Trophoblast cell (in vitro differentiated cells and primary cell): ENCODE data around the gene MCU.
A peak's percentile ranks its signal among the peaks of the same experiment; 100 is the strongest.

Experiments
- DNase-seq, 2 donors: peaks; one replicate each; pipeline ENCODE4 v3.0.0-alpha.2; 2016
- H2AFZ ChIP-seq: 2 replicates; pipeline ENCODE4 v1.6.1; 2013; ENCODE audit warnings: low read length, moderate library complexity, mild to moderate bottlenecking; ENCODE audit not compliant: insufficient read depth, poor library complexity
- H2AK5ac ChIP-seq: 2 replicates; pipeline ENCODE4 v1.6.1; 2013; ENCODE audit warnings: mild to moderate bottlenecking, low read length
- H2BK120ac ChIP-seq: 2 replicates; pipeline ENCODE4 v1.6.1; 2013; ENCODE audit warnings: low read length, mild to moderate bottlenecking, moderate library complexity; ENCODE audit not compliant: insufficient read depth, poor library complexity
- H2BK12ac ChIP-seq: 2 replicates; pipeline ENCODE4 v1.6.1; 2013; ENCODE audit warnings: mild to moderate bottlenecking, low read length, moderate library complexity
- H2BK5ac ChIP-seq: 2 replicates; pipeline ENCODE4 v1.6.1; 2013; ENCODE audit warnings: low read length, low read depth, moderate library complexity, mild to moderate bottlenecking; ENCODE audit not compliant: poor library complexity
- H3K14ac ChIP-seq: 2 replicates; pipeline ENCODE4 v1.6.1; 2013; ENCODE audit warnings: mild to moderate bottlenecking, low read length
- H3K18ac ChIP-seq: 2 replicates; pipeline ENCODE4 v1.6.1; 2013; ENCODE audit warnings: mild to moderate bottlenecking, low read length
- H3K23ac ChIP-seq: 2 replicates; pipeline ENCODE4 v1.6.1; 2013; ENCODE audit warnings: low read length
- H3K27ac ChIP-seq: 2 replicates; pipeline ENCODE4 v1.5.1; 2013; ENCODE audit warnings: low read depth, mild to moderate bottlenecking, inconsistent platforms, low read length, moderate library complexity
- H3K27me3 ChIP-seq: 2 replicates; pipeline ENCODE4 v1.6.1; 2013; ENCODE audit warnings: inconsistent platforms, mild to moderate bottlenecking, low read length, moderate library complexity; ENCODE audit not compliant: insufficient read depth
- H3K36me3 ChIP-seq, 2 experiments: 1 replicate in 1 of 2; 2 replicates in 1 of 2; pipeline ENCODE4 v1.6.1; 2013; ENCODE audit warnings: low read length in 2 of 2, mild to moderate bottlenecking in 2 of 2, moderate library complexity in 1 of 2; ENCODE audit not compliant: insufficient read depth in 2 of 2, control insufficient read depth in 1 of 2
- H3K4ac ChIP-seq: 2 replicates; pipeline ENCODE4 v1.6.1; 2013; ENCODE audit warnings: low read depth, mild to moderate bottlenecking, low read length, moderate library complexity
- H3K4me1 ChIP-seq, 2 experiments: 1 replicate in 1 of 2; 2 replicates in 1 of 2; pipeline ENCODE4 v1.6.1; 2013; ENCODE audit warnings: low read length in 2 of 2, mild to moderate bottlenecking in 2 of 2, moderate library complexity in 1 of 2; ENCODE audit not compliant: insufficient read depth in 2 of 2, control insufficient read depth in 1 of 2
- H3K4me2 ChIP-seq: 2 replicates; pipeline ENCODE4 v1.6.1; 2013; ENCODE audit warnings: inconsistent platforms, mild to moderate bottlenecking, low read length, moderate library complexity
- H3K4me3 ChIP-seq: 2 replicates; pipeline ENCODE4 v1.5.1; 2013; ENCODE audit warnings: mild to moderate bottlenecking, low read depth, low read length, inconsistent platforms
- H3K79me1 ChIP-seq: one replicate; pipeline ENCODE4 v1.6.1; 2013; ENCODE audit warnings: low read length
- H3K79me2 ChIP-seq: 2 replicates; pipeline ENCODE4 v1.6.1; 2013; ENCODE audit warnings: low read length, mild to moderate bottlenecking; ENCODE audit not compliant: control insufficient read depth, insufficient read depth, poor library complexity
- H3K9ac ChIP-seq: 2 replicates; pipeline ENCODE4 v1.6.1; 2013; ENCODE audit warnings: mild to moderate bottlenecking, low read length
- H3K9me3 ChIP-seq: 2 replicates; pipeline ENCODE4 v1.6.1; 2013; ENCODE audit warnings: low read depth, mild to moderate bottlenecking, control low read depth, inconsistent platforms, low read length; ENCODE audit not compliant: insufficient read depth
- H4K12ac ChIP-seq: 2 replicates; pipeline ENCODE4 v1.6.1; 2013; ENCODE audit warnings: low read depth, mild to moderate bottlenecking, low read length, moderate library complexity
- H4K8ac ChIP-seq: 2 replicates; pipeline ENCODE4 v1.6.1; 2013; ENCODE audit warnings: low read depth, mild to moderate bottlenecking, low read length, moderate library complexity
- H4K91ac ChIP-seq: one replicate; pipeline ENCODE4 v1.6.1; 2013; ENCODE audit warnings: low read depth, mild to moderate bottlenecking, low read length, moderate library complexity
- WGBS: extraction: QIAGEN DNeasy Blood & Tissue Kit; methylation state at CpG from one replicate; pipeline ENCODE4 v1.1.7; 2013; ENCODE audit warnings: missing lambda C conversion rate; ENCODE audit not compliant: insufficient read length, insufficient coverage; ENCODE audit errors: extremely low coverage; 5-methylcytosine and 5-hydroxymethylcytosine counted together

Gene MCU

DNA sequence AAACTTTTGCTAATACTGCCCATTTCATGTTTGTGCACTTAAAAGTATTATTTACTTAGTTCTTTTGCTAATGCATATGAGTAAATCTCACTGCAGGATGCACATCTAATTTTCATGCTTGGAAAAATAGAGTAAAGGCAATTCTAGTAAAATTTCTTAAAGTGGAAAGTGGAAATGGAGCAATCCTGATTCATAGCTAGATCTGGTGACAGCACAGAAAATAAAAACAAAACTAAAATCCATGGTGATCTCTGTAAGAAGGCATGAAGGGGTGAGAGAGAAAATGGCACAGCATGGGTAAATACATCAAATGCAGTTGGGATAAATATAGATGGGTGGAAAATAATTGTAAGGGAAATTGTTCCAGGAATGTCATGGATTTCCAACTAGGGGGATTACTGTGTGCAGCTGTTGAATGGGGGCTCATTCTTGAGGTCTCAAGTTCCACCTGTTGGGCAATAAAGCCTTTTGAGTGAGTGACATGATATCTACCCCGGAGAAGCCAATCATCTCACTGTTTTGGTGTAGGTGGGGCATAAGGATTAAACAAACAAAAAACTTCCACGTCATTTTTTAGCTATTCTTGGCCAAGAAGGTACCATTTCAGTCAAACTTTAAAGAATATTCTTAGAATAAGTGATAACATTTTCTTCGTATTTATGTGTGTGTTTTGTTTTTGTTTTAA is 1.7 kb upstream of the MCU start:
- no peak overlapping the region for H3K18ac ChIP-seq

DNA sequence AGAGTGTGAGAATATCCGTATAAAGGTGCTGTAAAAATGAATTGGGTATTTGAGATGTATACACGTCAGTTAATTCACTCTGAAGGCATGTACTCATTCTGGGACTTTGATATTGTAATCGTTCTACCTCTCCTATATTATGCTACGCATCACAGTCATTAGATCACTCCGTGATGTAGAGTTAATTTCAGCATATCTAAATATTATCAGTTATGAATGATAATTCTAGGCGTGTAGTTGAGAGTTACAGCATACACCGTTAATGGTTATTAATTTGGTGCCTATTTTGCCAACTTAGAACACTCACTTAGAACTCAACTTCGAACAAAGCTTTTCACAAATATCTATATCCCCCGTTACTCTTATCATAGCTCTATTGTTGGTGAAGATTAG is 477 bp upstream of the MCU start:
- Histone ChIP-seq H4K12ac (no peak overlapping the region), H3K36me3 (no peaks in the 10 kb centered on the region), H3K79me1 (peaks cover 7% of the 10 kb centered on the region), H3K9me3 (no peaks in the 10 kb centered on the region), H2BK120ac (no peak overlapping the region), H3K14ac (no peak overlapping the region), H2AFZ (no peak overlapping the region), H3K4me3 (no peak overlapping the region), H3K27ac (no peak overlapping the region), H3K79me2 (peaks cover 8% of the 10 kb centered on the region), H2AK5ac (no peak overlapping the region), H2BK12ac (no peak overlapping the region), H3K23ac (no peak overlapping the region), H2BK5ac (no peak overlapping the region), H3K9ac (no peak overlapping the region), H3K27me3 (no peaks in the 10 kb centered on the region), H4K8ac (no peak overlapping the region), H4K91ac (no peak overlapping the region), H3K4me1 (peaks cover 4 to 6% of the 10 kb centered on the region in 2 experiments), H3K4me2 (peak overlapping the region; percentile 59), H3K4ac (no peak overlapping the region), H3K18ac (no peak overlapping the region)
- no CpG with 5 or more reads among the region's 9 CpGs for WGBS
- DNase-seq = no peak

More for the DNA sequence above, 1.7 kb upstream of the MCU start:
- H3K27me3 ChIP-seq = no peaks in the 10 kb centered on the region
- H3K9me3 ChIP-seq = no peaks in the 10 kb centered on the region
- no peak overlapping the region for H3K9ac ChIP-seq
- no CpG with 5 or more reads among the region's 3 CpGs for WGBS
- no peak overlapping the region for H3K4me3 ChIP-seq
- no peak overlapping the region for H4K8ac ChIP-seq
- no peak overlapping the region for H3K27ac ChIP-seq
- no peak overlapping the region for H2BK12ac ChIP-seq
- peaks cover 8% of the 10 kb centered on the region for H3K79me2 ChIP-seq
- H3K79me1 ChIP-seq = peaks cover 7% of the 10 kb centered on the region
- H4K12ac ChIP-seq = no peak overlapping the region
- H2AFZ ChIP-seq = no peak overlapping the region
- H2BK120ac ChIP-seq = no peak overlapping the region
- no peak overlapping the region for H3K4me2 ChIP-seq
- H3K14ac ChIP-seq = no peak overlapping the region
- no peak overlapping the region for H2AK5ac ChIP-seq
- no peak overlapping the region for H2BK5ac ChIP-seq
- H3K36me3 ChIP-seq = no peaks in the 10 kb centered on the region
- no peak overlapping the region for H3K4ac ChIP-seq
- H3K23ac ChIP-seq = no peak overlapping the region
- H3K4me1 ChIP-seq = peaks cover 4 to 6% of the 10 kb centered on the region in 2 experiments
- no peak for DNase-seq
- no peak overlapping the region for H4K91ac ChIP-seq

DNA sequence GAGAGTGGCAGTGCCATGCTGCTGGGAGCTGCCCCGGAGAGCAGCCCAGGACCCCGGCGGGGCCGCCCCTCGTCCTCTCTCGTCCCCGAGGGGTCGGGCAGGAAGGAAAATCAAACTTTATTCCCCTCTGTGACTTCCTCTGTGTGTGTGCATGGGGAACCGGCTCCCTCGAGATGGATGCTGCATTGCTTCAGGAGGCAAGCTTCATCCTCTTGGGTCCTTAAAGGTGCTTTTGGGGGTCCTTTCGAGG is 726 bp downstream of the MCU start:
- Histone ChIP-seq H3K14ac (peak overlapping the region; percentile 91), H4K8ac (peak overlapping the region; percentile 85), H3K23ac (no peak overlapping the region), H2BK12ac (no peak overlapping the region), H3K79me2 (peaks cover 8% of the 10 kb centered on the region), H4K91ac (peak overlapping the region; percentile 51), H3K9me3 (no peaks in the 10 kb centered on the region), H2AFZ (peak overlapping the region; percentile 88), H4K12ac (peak overlapping the region; percentile 70), H3K4me2 (peak overlapping the region; percentile 94), H3K79me1 (peaks cover 7% of the 10 kb centered on the region), H3K27me3 (no peaks in the 10 kb centered on the region), H3K4me1 (peaks cover 4 to 6% of the 10 kb centered on the region in 2 experiments), H3K9ac (peak overlapping the region; percentile 83), H3K4me3 (peak overlapping the region; percentile 76), H3K36me3 (no peaks in the 10 kb centered on the region), H2BK120ac (peak overlapping the region; percentile 79), H3K27ac (no peak overlapping the region), H2AK5ac (peak overlapping the region; percentile 35), H3K4ac (peak overlapping the region; percentile 93), H3K18ac (peak overlapping the region; percentile 96), H2BK5ac (peak overlapping the region; percentile 39)
- DNase-seq = no peak
- WGBS = no CpG with 5 or more reads among the region's 11 CpGs

DNA sequence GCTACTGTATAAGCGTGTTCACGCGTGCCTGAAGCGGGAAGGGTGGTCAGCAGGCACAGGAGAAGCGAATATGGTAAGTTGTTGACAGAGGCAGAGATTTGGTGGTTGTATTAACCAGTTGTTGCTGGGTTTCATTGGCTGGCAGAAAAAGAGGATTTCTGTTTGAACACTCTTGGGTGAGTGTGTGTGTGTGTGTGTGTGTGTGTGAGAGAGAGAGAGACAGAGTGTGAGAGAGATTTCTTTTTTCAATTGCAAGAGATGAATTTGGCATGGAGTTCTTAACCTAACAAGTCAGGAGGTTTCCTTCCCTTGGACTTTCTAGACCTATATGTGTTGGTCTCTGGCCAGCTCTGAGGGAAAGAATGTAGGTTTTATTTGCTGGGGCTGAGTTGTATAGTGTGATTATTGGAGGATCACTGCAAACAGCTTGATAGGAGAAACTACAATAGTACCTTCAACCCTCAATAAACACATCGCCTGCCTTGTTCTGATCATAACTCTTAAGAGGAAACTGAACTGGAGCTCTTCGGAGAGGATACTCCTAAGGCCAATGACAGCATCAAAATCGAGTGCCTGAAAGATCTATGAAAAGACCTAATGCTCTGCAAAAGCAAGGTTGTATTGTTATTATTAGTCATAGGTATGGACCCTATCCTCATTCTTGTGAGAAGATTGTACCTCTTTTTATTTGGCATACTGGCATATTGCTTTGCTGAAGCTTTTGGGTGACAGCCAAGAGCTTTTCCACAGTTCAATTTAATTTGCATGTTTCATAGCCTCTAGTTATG is 1.2 kb downstream of the MCU start:
- peak overlapping the region; percentile 76 for H3K4me3 ChIP-seq

More for the DNA sequence above, 1.2 kb downstream of the MCU start:
- Histone ChIP-seq H4K12ac (peak overlapping the region; percentile 70), H2AFZ (no peak overlapping the region), H3K27ac (no peak overlapping the region), H3K14ac (peak overlapping the region; percentile 91), H3K9me3 (no peaks in the 10 kb centered on the region), H2BK120ac (no peak overlapping the region), H3K23ac (no peak overlapping the region), H2AK5ac (peak overlapping the region; percentile 35), H2BK12ac (no peak overlapping the region), H3K79me1 (peaks cover 7% of the 10 kb centered on the region), H3K9ac (peak overlapping the region; percentile 83), H3K4ac (peak overlapping the region; percentile 93), H3K36me3 (no peaks in the 10 kb centered on the region), H3K18ac (peak overlapping the region; percentile 96), H3K27me3 (no peaks in the 10 kb centered on the region), H4K91ac (peak overlapping the region; percentile 51), H3K79me2 (peaks cover 8% of the 10 kb centered on the region), H4K8ac (peak overlapping the region; percentile 85), H3K4me1 (peaks cover 4 to 6% of the 10 kb centered on the region in 2 experiments), H3K4me2 (peak overlapping the region; percentile 94), H2BK5ac (peak overlapping the region; percentile 39)
- DNase-seq = no peak
- WGBS = no CpG with 5 or more reads among the region's 8 CpGs
